ENCODE measurements around the gene SASH1.

DNA sequence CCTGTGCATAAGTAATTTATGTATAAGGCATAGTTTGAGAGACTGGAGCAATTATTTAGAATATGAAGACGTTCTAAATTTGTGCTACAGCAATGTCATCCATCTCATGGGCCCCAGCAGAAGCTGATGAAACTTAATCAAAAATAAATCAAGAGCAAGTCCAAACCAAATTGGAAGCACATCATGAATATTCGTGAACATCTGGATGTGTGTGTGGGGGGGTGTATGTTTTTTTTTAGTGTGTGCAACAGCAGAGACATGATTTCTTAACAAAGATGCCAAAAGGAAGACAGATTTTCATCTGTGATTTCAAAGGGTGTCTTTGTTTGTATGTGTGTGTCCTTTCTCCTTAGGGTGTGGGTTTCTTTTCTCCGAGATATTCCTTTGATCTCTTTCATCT, 58.9 kb downstream of the SASH1 start:
- TF ChIP-seq, protein P1, sequence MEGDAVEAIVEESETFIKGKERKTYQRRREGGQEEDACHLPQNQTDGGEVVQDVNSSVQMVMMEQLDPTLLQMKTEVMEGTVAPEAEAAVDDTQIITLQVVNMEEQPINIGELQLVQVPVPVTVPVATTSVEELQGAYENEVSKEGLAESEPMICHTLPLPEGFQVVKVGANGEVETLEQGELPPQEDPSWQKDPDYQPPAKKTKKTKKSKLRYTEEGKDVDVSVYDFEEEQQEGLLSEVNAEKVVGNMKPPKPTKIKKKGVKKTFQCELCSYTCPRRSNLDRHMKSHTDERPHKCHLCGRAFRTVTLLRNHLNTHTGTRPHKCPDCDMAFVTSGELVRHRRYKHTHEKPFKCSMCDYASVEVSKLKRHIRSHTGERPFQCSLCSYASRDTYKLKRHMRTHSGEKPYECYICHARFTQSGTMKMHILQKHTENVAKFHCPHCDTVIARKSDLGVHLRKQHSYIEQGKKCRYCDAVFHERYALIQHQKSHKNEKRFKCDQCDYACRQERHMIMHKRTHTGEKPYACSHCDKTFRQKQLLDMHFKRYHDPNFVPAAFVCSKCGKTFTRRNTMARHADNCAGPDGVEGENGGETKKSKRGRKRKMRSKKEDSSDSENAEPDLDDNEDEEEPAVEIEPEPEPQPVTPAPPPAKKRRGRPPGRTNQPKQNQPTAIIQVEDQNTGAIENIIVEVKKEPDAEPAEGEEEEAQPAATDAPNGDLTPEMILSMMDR (IDR thresholded peaks at IDR 0.05; ENCODE audit: low read depth, low read length, poor library complexity, severe bottlenecking) = no peak
- TF ChIP-seq EZH2phosphoT487 (IDR thresholded peaks at IDR 0.05; ENCODE audit: borderline replicate concordance, low read length) = no peak

Measured in DOHH2 (cell line).